ENCODE measurements around the gene NLRP9. TPM values are rescaled to one million over a fixed set of nuclear protein-coding genes. Genes with fewer than 3 reads are reported as not detected.

Gene NLRP9
- total and polyA plus RNA-seq, 2 experiments from 2014 or later: not detected

GRCh38 chr19:55673889-55674288, 64.3 kb downstream of the NLRP9 start:
- Histone ChIP-seq H3K4me3 (no peak overlapping the region), H3K9me2 (replicated peaks; ENCODE audit: insufficient read depth) (no peaks in the 10 kb centered on the region), H3K4me1 (ENCODE audit: insufficient read depth) (peaks cover 27% of the 10 kb centered on the region), H2AFZ (no peak overlapping the region), H3K27ac (no peak overlapping the region), H3K36me3 (replicated peaks; ENCODE audit: insufficient read depth, low read depth) (no peaks in the 10 kb centered on the region), H3K9me3 (ENCODE audit: low read depth) (no peaks in the 10 kb centered on the region), H3K4me2 (no peak overlapping the region), H3K79me2 (peaks cover 88% of the 10 kb centered on the region), H4K20me1 (ENCODE audit: insufficient read depth, poor library complexity, severe bottlenecking) (peaks cover 73% of the 10 kb centered on the region), H3K27me3 (no peaks in the 10 kb centered on the region)
- 93% methylated on average over 6 of the region's 15 CpGs for WGBS (ENCODE audit: low lambda C conversion rate, missing lambda C conversion rate)
- DNase-seq (ENCODE audit: low spot score): no peak
- TF ChIP-seq EZH2phosphoT487 (IDR thresholded peaks at IDR 0.05; ENCODE audit: low read depth, severe bottlenecking, unreplicated experiment): no peak
- TF ChIP-seq CTCF (IDR thresholded peaks at IDR 0.05; ENCODE audit: poor library complexity): no peak
- TF ChIP-seq EZH2 (IDR thresholded peaks at IDR 0.05; ENCODE audit: borderline replicate concordance): no peak

GRCh38 chr19:55673465-55673864, 64.7 kb downstream of the NLRP9 start:
- no peaks in the 10 kb centered on the region for H3K9me2 ChIP-seq (replicated peaks; ENCODE audit: insufficient read depth)
- H2AFZ ChIP-seq: no peak overlapping the region
- no peak overlapping the region for H3K27ac ChIP-seq
- H3K36me3 ChIP-seq (replicated peaks; ENCODE audit: insufficient read depth, low read depth): no peaks in the 10 kb centered on the region
- no peak overlapping the region for H3K4me3 ChIP-seq
- H3K9me3 ChIP-seq (ENCODE audit: low read depth): no peaks in the 10 kb centered on the region
- H3K27me3 ChIP-seq: no peaks in the 10 kb centered on the region
- H3K4me2 ChIP-seq: no peak overlapping the region
- peaks cover 74% of the 10 kb centered on the region for H4K20me1 ChIP-seq (ENCODE audit: insufficient read depth, poor library complexity, severe bottlenecking)
- H3K79me2 ChIP-seq: peaks cover 88% of the 10 kb centered on the region
- no peak for TF ChIP-seq CTCF (IDR thresholded peaks at IDR 0.05; ENCODE audit: poor library complexity)
- TF ChIP-seq EZH2phosphoT487 (IDR thresholded peaks at IDR 0.05; ENCODE audit: low read depth, severe bottlenecking, unreplicated experiment): no peak
- TF ChIP-seq EZH2 (IDR thresholded peaks at IDR 0.05; ENCODE audit: borderline replicate concordance): no peak
- WGBS (ENCODE audit: low lambda C conversion rate, missing lambda C conversion rate): 80% methylated on average over 9 of the region's 9 CpGs
- no peak for DNase-seq (ENCODE audit: low spot score)
- peaks cover 29% of the 10 kb centered on the region for H3K4me1 ChIP-seq (ENCODE audit: insufficient read depth)

- no peak overlapping the region for H2AFZ ChIP-seq
- H4K20me1 ChIP-seq (ENCODE audit: insufficient read depth, poor library complexity, severe bottlenecking): peaks cover 75% of the 10 kb centered on the region
- H3K36me3 ChIP-seq (replicated peaks; ENCODE audit: insufficient read depth, low read depth): no peaks in the 10 kb centered on the region
- no peaks in the 10 kb centered on the region for H3K9me3 ChIP-seq (ENCODE audit: low read depth)
- no peaks in the 10 kb centered on the region for H3K9me2 ChIP-seq (replicated peaks; ENCODE audit: insufficient read depth)
- DNase-seq (ENCODE audit: low spot score): no peak
- TF ChIP-seq CTCF (IDR thresholded peaks at IDR 0.05; ENCODE audit: poor library complexity) (no peak), EZH2 (IDR thresholded peaks at IDR 0.05; ENCODE audit: borderline replicate concordance) (no peak)
- no peak overlapping the region for H3K27ac ChIP-seq
- H3K4me1 ChIP-seq (ENCODE audit: insufficient read depth): peaks cover 25% of the 10 kb centered on the region
- no peak overlapping the region for H3K4me2 ChIP-seq
- H3K4me3 ChIP-seq: no peak overlapping the region
- peaks cover 86% of the 10 kb centered on the region for H3K79me2 ChIP-seq
- WGBS (ENCODE audit: low lambda C conversion rate, missing lambda C conversion rate): 95% methylated on average over 5 of the region's 5 CpGs
- no peaks in the 10 kb centered on the region for H3K27me3 ChIP-seq
These were observed 65.8 kb downstream of the NLRP9 start for GRCh38 chr19:55672418-55672817.

GRCh38 chr19:55671054-55671378, 67.2 kb downstream of the NLRP9 start:
- no peaks in the 10 kb centered on the region for H3K9me2 ChIP-seq (replicated peaks; ENCODE audit: insufficient read depth)
- 96% methylated on average over 2 of the region's 2 CpGs for WGBS (ENCODE audit: low lambda C conversion rate, missing lambda C conversion rate)
- peaks cover 75% of the 10 kb centered on the region for H4K20me1 ChIP-seq (ENCODE audit: insufficient read depth, poor library complexity, severe bottlenecking)
- peaks cover 86% of the 10 kb centered on the region for H3K79me2 ChIP-seq
- no peak overlapping the region for H3K4me2 ChIP-seq
- no peak for DNase-seq (ENCODE audit: low spot score)
- no peak overlapping the region for H3K27ac ChIP-seq
- no peak overlapping the region for H3K4me3 ChIP-seq
- TF ChIP-seq CTCF (IDR thresholded peaks at IDR 0.05; ENCODE audit: poor library complexity) (no peak), EZH2 (IDR thresholded peaks at IDR 0.05; ENCODE audit: borderline replicate concordance) (no peak), EZH2phosphoT487 (IDR thresholded peaks at IDR 0.05; ENCODE audit: low read depth, severe bottlenecking, unreplicated experiment) (no peak)
- peaks cover 19% of the 10 kb centered on the region for H3K4me1 ChIP-seq (ENCODE audit: insufficient read depth)
- H3K9me3 ChIP-seq (ENCODE audit: low read depth): no peaks in the 10 kb centered on the region
- no peak overlapping the region for H2AFZ ChIP-seq
- no peaks in the 10 kb centered on the region for H3K36me3 ChIP-seq (replicated peaks; ENCODE audit: insufficient read depth, low read depth)
- no peaks in the 10 kb centered on the region for H3K27me3 ChIP-seq
